Epithelial cell of esophagus (primary cell): ENCODE data around the gene NHERF2.
"Not testable (repeated sequence)": the region's sequence is repeated elsewhere in the genome, so short reads cannot be mapped to it uniquely, and the experiment has no call there.

Source experiments
- DNase-seq: peaks from one replicate; pipeline ENCODE4 v3.0.0; 2010; ENCODE audit warnings: low read depth
- H3K4me3 ChIP-seq: 2 replicates; pipeline ENCODE4 v1.5.1; 2011; ENCODE audit warnings: mild to moderate bottlenecking, low read length, control low read depth
- CTCF ChIP-seq: IDR thresholded peaks from 2 replicates; pipeline ENCODE4 v1.5.1; 2011; ENCODE audit warnings: low read depth, mild to moderate bottlenecking, low read length, control low read depth, inconsistent platforms; ENCODE audit not compliant: insufficient read depth; ENCODE audit errors: missing control alignments

NHERF2 gene

GRCh38 chr16:2008009-2008526 lies 18.6 kb upstream of the NHERF2 start:
- peak overlapping the region; percentile 85 for H3K4me3 ChIP-seq
- TF ChIP-seq CTCF, result no peak
- DNase-seq, result peak; percentile 96

DNA sequence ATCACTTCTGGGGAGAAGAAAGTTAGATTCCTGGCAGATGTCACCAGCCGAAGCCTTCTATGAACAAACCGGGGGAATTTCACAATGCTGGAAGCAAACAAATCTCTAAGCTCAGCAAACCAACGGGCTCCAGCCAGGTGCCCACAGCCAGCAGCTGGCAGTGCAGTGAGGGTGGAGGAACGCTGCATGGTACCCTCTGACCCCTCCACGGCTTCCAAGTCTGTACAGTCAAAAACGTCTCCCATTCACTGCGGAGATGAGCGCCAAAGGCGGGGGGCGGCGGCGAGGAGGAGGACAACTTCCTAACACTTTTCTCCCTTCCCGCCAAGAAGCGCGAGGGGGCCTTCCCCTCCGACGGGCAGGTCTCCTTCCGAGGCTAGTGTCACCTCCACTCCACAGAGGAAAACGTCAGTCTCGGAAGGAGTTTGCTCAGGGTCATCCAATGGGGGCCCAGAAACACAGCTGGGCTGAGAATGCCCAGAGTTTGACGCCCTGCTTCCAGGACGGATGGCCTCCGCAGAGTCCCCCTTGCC lies 18.0 kb upstream of the NHERF2 start:
- TF ChIP-seq CTCF, result no peak
- peak overlapping the region; percentile 85 for H3K4me3 ChIP-seq
- DNase-seq, result peak; percentile 59

GRCh38 chr16:2009164-2009711 lies 17.5 kb upstream of the NHERF2 start:
- DNase-seq, result no peak
- peak overlapping the region; percentile 85 for H3K4me3 ChIP-seq
- TF ChIP-seq CTCF, result no peak

DNA sequence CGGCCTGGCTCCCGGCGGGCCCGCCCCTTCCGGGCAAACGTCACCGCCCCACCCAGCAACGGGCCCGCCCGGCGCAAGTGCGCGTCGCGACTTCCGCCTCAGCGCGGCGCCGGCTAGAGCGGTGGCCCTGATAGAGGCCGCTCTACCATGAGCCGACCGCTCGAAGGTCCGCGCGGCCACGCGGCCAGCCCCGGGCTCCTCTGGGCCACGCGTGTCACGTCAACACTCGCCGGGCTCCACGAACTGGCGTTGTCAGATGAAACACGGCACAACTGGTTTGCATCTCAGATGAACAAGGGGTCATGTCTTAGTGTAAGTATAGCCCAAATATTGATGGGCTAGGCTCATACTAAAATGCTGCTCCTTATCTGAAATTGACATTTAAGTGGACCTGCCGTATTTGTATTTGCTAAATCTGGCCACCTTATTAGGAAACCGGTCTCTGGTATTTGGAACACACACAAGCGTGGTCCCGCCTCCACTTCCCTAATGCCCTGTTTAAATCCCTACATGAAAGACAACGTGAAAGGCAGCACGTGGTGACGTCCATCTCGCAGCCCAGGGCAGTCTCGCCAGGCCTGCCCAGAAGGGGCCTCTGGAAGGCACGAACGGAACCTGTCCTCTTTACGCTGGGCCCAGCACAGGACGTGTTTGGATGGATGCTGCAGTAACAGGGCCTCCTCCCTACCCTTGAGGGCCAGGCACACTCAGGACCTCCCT lies 16.8 kb upstream of the NHERF2 start, which contains the start of gene ZNF598:
Gene ZNF598 (minus strand): TSS at position 31 of the 720 bp plus-strand sequence.
- H3K4me3 ChIP-seq, result peak within 1 kb of the TSS; percentile 85
- peak; percentile 89 for DNase-seq
- TF ChIP-seq CTCF, result no peak

- not testable (repeated sequence) for H3K4me3 ChIP-seq, DNase-seq
Observed at GRCh38 chr16:2011726-2012125, 15.0 kb upstream of the NHERF2 start.

- DNase-seq, result no peak
- no peak overlapping the region for H3K4me3 ChIP-seq
- no peak for TF ChIP-seq CTCF
Observed at GRCh38 chr16:2013527-2013926, 13.2 kb upstream of the NHERF2 start.

GRCh38 chr16:2015117-2015946 lies 11.4 kb upstream of the NHERF2 start:
- no peak for TF ChIP-seq CTCF
- no peak overlapping the region for H3K4me3 ChIP-seq
- DNase-seq, result peak; percentile 94
